GM19467 (cell line): ENCODE results near the gene EHMT2.
"Not testable (repeated sequence)": the region's sequence is repeated elsewhere in the genome, so short reads cannot be mapped to it uniquely, and the experiment has no call there.

Source experiments
- ATAC-seq: cut with Tn5 transposase; IDR thresholded peaks from one replicate; pipeline ENCODE4 v1.9.1; 2021; ENCODE audit warnings: mild to moderate bottlenecking, moderate library complexity; ENCODE audit not compliant: unreplicated experiment

EHMT2 gene

GRCh38 chr6:31897612-31898382 is at the start of gene EHMT2:
TSS of gene EHMT2 (minus strand) at chr6:31897698. CDS start at chr6:31897677, 21 bp downstream.
- peak; percentile 44 for ATAC-seq

GRCh38 chr6:31947070-31947675 is 49.7 kb upstream of the EHMT2 start:
- no peak for ATAC-seq

- ATAC-seq: no peak
Measured at GRCh38 chr6:31946370-31946885, 48.9 kb upstream of the EHMT2 start.

GRCh38 chr6:31945507-31946369 is 48.2 kb upstream of the EHMT2 start, which contains the start of gene CFB:
TSS of gene CFB (plus strand) at chr6:31946095. CDS start at chr6:31946222, 127 bp downstream.
- ATAC-seq: no peak

DNA sequence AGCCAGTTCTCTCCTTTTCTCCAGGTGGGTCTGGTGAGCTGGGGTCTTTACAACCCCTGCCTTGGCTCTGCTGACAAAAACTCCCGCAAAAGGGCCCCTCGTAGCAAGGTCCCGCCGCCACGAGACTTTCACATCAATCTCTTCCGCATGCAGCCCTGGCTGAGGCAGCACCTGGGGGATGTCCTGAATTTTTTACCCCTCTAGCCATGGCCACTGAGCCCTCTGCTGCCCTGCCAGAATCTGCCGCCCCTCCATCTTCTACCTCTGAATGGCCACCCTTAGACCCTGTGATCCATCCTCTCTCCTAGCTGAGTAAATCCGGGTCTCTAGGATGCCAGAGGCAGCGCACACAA is 47.6 kb upstream of the EHMT2 start:
- ATAC-seq: no peak

DNA sequence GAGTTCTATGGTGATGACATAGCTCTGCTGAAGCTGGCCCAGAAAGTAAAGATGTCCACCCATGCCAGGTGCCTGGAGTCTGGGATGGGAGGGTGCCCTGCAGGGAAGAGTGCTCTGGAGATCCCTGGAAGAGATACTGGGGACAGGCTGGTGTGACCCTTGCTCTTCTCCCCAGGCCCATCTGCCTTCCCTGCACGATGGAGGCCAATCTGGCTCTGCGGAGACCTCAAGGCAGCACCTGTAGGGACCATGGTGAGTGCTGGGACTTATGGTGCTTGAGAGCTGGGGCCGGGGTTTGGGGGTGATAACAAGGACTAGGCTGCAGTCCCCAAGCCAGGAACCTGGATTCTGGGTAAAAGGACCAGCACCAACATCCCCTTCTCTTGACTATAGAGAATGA is 46.2 kb upstream of the EHMT2 start:
- no peak for ATAC-seq

DNA sequence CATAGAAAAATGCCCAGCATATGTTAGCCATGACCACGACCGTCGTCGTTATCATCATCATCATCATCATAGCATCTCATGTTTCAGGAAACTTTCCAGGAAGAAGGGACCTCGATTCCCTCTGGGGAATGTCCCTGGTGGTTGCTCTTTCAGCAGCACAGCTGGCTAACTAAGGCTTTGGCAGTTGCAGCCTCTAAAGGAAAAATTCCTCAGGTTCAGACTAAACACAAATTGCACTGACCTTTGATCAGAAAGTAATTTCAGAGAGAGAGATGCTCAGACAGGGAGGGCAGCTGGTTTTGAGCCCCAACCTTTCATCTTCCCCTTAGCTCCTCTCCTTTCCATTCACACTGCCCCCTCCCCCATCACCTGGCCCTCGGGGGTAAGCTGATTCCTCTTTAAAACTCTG is 42.8 kb upstream of the EHMT2 start:
- ATAC-seq: no peak

DNA sequence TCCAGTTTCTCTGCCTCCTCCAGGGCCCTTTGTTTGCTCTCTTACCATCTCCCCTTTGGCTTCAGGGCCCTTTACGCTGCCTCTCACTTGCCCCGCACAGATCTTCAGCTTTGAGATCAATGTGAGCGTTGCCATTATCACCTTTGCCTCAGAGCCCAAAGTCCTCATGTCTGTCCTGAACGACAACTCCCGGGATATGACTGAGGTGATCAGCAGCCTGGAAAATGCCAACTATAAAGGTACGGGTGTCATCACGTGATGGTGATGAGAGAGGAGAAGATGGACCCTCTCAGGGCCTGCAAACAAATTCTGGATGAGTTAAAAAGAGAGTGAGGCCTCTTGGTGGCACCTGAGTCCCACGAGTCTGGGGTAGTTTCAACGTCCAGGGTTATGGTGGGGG is 38.3 kb upstream of the EHMT2 start:
- no peak for ATAC-seq

GRCh38 chr6:31935021-31935420 is 37.5 kb upstream of the EHMT2 start:
- ATAC-seq: no peak

DNA sequence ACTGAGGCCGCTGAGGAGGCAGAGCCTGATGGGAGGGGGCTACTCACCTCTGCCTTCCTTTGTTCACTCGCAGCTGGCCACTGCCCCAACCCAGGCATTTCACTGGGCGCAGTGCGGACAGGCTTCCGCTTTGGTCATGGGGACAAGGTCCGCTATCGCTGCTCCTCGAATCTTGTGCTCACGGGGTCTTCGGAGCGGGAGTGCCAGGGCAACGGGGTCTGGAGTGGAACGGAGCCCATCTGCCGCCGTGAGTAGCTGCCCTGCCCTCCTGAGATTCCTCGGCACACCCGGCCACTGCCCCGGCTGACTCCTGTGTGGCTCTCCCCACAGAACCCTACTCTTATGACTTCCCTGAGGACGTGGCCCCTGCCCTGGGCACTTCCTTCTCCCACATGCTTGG is 36.0 kb upstream of the EHMT2 start:
- no peak for ATAC-seq

GRCh38 chr6:31932137-31932536 is 34.6 kb upstream of the EHMT2 start:
- not testable (repeated sequence) for ATAC-seq

- ATAC-seq: no peak
Measured at GRCh38 chr6:31930962-31931361, 33.5 kb upstream of the EHMT2 start.

DNA sequence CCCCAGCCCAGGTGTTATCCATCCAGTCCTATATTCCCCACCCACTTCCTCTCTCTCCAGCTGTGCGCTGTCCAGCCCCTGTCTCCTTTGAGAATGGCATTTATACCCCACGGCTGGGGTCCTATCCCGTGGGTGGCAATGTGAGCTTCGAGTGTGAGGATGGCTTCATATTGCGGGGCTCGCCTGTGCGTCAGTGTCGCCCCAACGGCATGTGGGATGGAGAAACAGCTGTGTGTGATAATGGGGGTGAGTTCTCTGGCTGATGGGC is 31.1 kb upstream of the EHMT2 start:
- no peak for ATAC-seq

DNA sequence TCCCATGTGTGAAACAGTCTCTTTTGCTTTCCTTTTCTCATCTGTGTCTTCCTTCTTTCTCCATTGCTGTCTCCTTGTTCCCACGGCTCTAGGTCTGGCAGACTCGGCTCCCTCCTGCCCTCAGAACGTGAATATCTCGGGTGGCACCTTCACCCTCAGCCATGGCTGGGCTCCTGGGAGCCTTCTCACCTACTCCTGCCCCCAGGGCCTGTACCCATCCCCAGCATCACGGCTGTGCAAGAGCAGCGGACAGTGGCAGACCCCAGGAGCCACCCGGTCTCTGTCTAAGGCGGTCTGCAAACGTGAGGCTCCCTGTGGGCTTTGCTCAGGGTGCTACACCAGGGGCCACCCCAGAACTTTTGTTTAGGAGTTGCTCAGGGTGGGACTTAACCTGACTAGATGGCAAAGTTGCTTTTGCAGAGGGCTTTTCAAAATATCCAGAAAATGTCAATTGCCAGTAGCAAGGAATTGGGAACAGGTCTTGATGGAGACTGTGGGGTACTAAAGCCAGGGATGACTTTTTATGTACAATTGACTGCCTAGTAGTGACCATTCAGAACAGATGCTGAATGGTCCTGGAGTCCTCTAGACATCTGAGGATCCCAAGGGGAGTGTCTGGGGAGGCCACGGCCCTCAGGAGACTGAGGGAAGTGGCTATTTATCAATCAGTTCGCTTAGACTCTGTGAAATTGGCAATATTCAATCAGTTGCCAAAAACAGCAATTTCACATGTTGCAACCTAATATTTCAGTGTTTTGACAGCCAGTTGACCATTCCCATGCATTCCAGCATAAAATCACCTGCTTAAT is 30.6 kb upstream of the EHMT2 start:
- no peak for ATAC-seq

- no peak for ATAC-seq
Measured at GRCh38 chr6:31927242-31927862, 29.9 kb upstream of the EHMT2 start, which contains the start of gene C2. TSS of gene C2 (plus strand) at chr6:31927717. CDS start at chr6:31927753, 36 bp downstream.

- no peak for ATAC-seq
Measured at GRCh38 chr6:31922942-31923341, 25.4 kb upstream of the EHMT2 start.

DNA sequence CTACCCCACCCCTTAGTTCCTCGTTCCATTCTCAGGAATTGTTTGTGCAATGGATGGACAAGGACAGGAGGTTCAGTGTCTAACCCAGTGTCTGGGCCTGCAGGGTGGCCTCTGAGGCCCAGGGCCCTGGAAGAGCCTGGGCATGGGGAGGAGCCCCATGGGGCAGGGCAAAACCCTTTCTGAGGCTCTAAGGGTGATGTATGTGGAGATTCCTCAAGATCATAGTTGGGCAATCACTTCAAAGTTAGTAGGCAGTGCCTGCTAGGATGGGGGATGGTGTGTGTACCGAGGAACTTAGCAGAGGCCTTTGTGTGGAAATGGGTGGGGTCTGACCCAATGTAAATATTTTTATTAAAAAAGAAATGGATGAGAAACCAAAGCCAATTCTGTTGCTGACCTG is 23.3 kb upstream of the EHMT2 start:
- no peak for ATAC-seq

DNA sequence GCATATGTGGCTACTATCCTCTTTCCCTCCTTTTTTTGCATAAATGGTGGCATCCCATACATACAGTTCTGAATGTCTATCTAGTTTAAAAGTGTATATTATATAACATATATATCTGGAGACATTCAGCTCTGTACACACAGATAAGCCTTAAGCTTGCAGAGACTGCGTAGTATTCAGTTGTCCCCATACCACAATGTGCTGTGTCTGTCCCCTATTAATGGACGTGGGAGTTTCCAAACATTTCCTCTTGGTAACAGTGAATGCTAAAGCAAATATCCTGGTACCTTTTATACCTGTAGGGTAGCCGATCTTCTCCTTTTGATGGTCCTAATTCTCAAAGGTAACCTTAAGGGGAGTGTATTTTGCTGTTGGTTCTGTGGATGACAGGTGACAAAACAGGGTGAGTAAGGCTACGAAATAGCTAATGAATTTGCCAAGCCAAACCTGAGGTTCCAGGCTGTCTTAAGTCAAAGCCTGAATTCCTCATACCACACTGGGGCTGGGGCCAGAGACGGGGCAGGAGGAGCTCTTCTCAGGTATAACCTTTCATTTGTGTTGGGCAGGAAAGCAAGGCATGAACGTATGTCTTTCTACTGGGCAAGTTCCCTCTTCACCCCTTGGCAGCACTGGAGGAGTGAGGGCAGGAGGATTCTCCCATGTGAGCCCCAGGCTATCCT is 22.3 kb upstream of the EHMT2 start:
- no peak for ATAC-seq

DNA sequence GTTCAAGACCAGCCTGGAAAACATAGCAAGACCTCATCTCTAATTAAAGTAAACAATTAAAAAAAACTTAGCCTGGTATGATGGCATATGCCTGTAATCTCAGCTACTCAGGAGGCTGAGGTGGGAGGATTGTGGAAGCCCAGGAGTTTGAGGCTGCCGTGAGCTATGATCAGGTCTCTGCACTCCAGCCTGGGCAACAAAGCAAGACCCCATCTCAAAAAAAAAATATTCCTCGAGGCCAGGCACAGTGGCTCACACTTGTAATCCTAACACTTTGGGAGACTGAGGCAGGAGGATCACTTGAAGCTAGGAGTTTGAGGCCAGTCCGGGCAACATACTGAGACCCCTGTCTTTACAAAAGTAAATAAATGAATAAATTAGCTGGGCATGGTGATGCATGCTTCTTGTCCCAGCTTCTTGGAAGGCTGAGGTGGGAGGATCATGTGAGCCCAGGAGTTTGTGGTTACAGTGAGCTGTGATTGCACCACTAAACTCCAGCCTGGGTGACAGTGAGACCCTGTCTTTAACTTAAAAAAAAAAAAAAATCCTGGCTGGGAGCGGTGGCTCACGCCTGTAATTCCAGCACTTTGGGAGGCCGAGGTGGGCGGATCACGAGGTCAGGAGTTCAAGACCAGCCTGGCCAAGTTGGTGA is 20.7 kb upstream of the EHMT2 start:
- no peak for ATAC-seq
